Mammary epithelial cell (primary cell): ENCODE data around the gene LGALSL.

Experiments used
- CTCF ChIP-seq, 2 donors: IDR thresholded peaks in 1 of 2; conservative IDR thresholded peaks in 1 of 2; 2 replicates each; pipeline ENCODE4 v1.5.1; 2011 to 2012; ENCODE audit warnings: inconsistent platforms in 2 of 2, low read length in 2 of 2, mild to moderate bottlenecking in 2 of 2, control low read depth in 1 of 2, low read depth in 1 of 2; ENCODE audit not compliant: insufficient read depth in 1 of 2; ENCODE audit errors: extremely low read depth in 1 of 2
- EZH2 ChIP-seq: IDR thresholded peaks from 2 replicates; pipeline ENCODE4 v1.6.1; 2012; ENCODE audit warnings: low read length, inconsistent platforms, borderline replicate concordance

DNA sequence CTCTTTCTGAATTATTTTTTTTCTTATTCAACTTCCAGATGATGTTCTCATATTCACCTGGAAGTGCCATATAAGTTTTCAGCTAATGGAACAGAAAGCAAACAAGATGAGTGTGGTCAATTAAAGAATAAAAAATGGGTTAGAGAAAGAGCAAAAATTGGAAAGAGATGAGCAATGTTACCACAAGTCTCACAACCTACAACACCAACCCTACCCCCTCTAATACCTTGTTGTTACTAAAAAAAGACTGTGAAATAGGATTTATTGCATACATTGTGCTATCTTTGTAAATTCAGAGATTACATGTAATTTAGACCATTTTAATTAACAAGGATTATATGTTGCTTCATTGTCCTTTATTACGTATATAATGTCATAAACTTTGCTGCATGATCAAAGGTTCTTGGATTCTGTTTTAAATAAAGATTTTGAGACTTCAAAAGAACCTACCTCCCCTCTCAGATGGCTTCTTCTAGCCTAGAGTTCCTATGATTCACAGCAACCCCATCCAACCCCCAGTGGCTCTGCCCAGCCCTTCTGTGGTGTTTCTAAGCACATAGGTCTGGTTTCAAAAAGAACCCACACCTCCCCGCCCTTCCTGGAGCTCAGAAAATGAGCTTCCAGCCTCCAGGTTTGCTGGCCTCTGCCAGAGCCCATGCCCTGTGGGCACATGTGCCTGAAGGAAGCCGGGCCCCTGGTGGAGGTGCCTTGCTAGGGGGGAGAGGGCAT, 24.7 kb downstream of the LGALSL start:
- TF ChIP-seq CTCF (conservative IDR thresholded peaks at IDR 0.05 in 1 of 2, IDR thresholded peaks at IDR 0.05 in 1 of 2; ENCODE audit: extremely low read depth in 1 of 2, insufficient read depth in 1 of 2, low read depth in 1 of 2, low read length in 2 of 2): no peak
- TF ChIP-seq EZH2: no peak
